ENCODE data around the gene CYB5RL.

DNA sequence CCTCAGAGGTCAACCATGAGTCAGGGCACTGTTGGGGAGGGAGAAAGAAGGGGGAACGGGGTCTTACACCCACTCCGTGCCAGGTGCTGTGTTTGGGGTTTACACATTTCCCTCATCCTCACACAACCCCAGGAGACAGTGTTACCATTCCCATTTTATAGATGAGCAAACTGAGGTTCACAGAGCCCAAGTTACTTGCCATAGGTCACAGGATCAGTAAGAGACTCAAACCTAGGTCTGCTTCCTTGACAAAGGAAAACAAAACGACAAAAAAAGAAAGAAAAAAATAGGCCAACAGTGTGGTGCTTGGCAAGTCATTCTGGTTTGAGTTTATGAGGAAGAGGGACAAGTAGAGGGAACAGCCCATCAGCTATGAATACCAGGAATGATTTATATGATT lies 30.8 kb downstream of the CYB5RL start:
- TF ChIP-seq, protein P1, sequence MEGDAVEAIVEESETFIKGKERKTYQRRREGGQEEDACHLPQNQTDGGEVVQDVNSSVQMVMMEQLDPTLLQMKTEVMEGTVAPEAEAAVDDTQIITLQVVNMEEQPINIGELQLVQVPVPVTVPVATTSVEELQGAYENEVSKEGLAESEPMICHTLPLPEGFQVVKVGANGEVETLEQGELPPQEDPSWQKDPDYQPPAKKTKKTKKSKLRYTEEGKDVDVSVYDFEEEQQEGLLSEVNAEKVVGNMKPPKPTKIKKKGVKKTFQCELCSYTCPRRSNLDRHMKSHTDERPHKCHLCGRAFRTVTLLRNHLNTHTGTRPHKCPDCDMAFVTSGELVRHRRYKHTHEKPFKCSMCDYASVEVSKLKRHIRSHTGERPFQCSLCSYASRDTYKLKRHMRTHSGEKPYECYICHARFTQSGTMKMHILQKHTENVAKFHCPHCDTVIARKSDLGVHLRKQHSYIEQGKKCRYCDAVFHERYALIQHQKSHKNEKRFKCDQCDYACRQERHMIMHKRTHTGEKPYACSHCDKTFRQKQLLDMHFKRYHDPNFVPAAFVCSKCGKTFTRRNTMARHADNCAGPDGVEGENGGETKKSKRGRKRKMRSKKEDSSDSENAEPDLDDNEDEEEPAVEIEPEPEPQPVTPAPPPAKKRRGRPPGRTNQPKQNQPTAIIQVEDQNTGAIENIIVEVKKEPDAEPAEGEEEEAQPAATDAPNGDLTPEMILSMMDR (IDR thresholded peaks at IDR 0.05; ENCODE audit: insufficient read depth, low read length, poor library complexity, severe bottlenecking), result no peak
- TF ChIP-seq EZH2phosphoT487 (conservative IDR thresholded peaks at IDR 0.05; ENCODE audit: low read length), result no peak

Data from SU-DHL-6 (cell line).